GM19025 (cell line): Measurements from ENCODE around the gene RASA4B.
"Not testable (repeated sequence)": the region's sequence is repeated elsewhere in the genome, so short reads cannot be mapped to it uniquely, and the experiment has no call there.

Source experiments
- ATAC-seq: cut with Tn5 transposase; IDR thresholded peaks from one replicate; pipeline ENCODE4 v1.9.1; 2021; ENCODE audit warnings: mild to moderate bottlenecking, low read depth, moderate library complexity; ENCODE audit not compliant: unreplicated experiment

RASA4B gene

GRCh38 chr7:102455596-102455995 lies 62.0 kb downstream of the RASA4B start:
- no peak for ATAC-seq

- ATAC-seq: not testable (repeated sequence)
Observed at GRCh38 chr7:102454932-102455331, 62.6 kb downstream of the RASA4B start.

- ATAC-seq: no peak
Observed at GRCh38 chr7:102454468-102454867, 63.1 kb downstream of the RASA4B start.

GRCh38 chr7:102453319-102453718 lies 64.3 kb downstream of the RASA4B start:
- ATAC-seq: no peak

- no peak for ATAC-seq
Observed at GRCh38 chr7:102452451-102452850, 65.1 kb downstream of the RASA4B start.

GRCh38 chr7:102451371-102452054 lies 66.1 kb downstream of the RASA4B start:
- no peak for ATAC-seq

- no peak for ATAC-seq
Observed at GRCh38 chr7:102450242-102450641, 67.3 kb downstream of the RASA4B start.

GRCh38 chr7:102449136-102449535 lies 68.4 kb downstream of the RASA4B start:
- ATAC-seq: no peak

- ATAC-seq: no peak
Observed at GRCh38 chr7:102447311-102447710, 70.3 kb downstream of the RASA4B start.

GRCh38 chr7:102446387-102447156 lies 71.0 kb downstream of the RASA4B start:
- no peak for ATAC-seq

GRCh38 chr7:102445674-102446071 lies 71.9 kb downstream of the RASA4B start:
- ATAC-seq: no peak

GRCh38 chr7:102444961-102445673 lies 72.5 kb downstream of the RASA4B start:
- peak; percentile 40 for ATAC-seq

GRCh38 chr7:102439963-102440795 lies 77.4 kb downstream of the RASA4B start:
- no peak for ATAC-seq

- ATAC-seq: no peak
Observed at GRCh38 chr7:102436118-102436517, 81.5 kb downstream of the RASA4B start.

- ATAC-seq: no peak
Observed at GRCh38 chr7:102434039-102434486, 83.5 kb downstream of the RASA4B start.

GRCh38 chr7:102433219-102434038 lies 84.1 kb downstream of the RASA4B start, which contains the start of gene ORAI2:
Gene ORAI2, plus strand, starts transcription at chr7:102433575. Its CDS starts 5,382 bp downstream, at chr7:102438957.
- ATAC-seq: peak; percentile 69
